CD4-positive, alpha-beta T cell treated with Interleukin-10 for 1 hour (primary cell): ENCODE measurements around the gene CD5L.

Source experiments
- DNase-seq: peaks from one replicate; pipeline ENCODE4 v3.0.0-alpha.2; 2020

Gene CD5L

DNA sequence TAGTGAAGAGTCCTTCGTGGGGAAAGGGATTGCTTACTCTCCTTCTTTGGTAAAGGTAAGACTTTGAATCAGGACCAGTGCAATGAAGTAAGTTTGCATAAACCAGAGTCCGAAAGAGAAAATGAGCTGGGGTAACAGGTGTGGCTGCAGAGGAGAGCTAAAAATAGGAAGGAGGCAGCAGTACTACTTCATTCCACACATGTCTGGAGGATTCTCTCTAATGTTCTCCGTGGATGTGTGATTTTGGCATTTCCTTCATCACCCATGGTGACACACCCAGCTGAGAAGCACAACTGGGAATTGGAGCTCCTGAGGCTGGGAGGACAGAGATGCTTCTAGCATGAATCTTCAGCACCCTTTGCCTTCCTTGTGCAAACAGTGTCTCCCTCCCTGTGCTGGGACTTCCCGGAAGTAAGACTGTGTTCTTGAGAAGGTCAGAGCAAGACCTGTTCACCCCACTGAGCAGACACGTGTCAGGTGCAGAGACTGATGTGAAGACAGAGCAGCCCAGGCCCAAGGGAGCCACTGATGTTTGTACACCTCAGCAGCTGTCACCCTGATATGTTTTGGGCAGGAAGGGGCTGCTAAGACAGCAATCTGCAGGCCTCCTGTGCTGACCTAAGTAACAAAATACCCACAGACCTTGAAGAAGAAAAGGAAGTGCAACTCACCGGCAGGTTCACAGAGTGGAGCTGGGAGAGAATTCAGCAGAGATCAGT is 35.0 kb downstream of the CD5L start:
- no peak for DNase-seq

GRCh38 chr1:157803851-157804250 is 37.8 kb downstream of the CD5L start:
- no peak for DNase-seq

GRCh38 chr1:157799996-157800395 is 41.6 kb downstream of the CD5L start:
- DNase-seq, result no peak

GRCh38 chr1:157798211-157798610 is 43.4 kb downstream of the CD5L start:
- no peak for DNase-seq

DNA sequence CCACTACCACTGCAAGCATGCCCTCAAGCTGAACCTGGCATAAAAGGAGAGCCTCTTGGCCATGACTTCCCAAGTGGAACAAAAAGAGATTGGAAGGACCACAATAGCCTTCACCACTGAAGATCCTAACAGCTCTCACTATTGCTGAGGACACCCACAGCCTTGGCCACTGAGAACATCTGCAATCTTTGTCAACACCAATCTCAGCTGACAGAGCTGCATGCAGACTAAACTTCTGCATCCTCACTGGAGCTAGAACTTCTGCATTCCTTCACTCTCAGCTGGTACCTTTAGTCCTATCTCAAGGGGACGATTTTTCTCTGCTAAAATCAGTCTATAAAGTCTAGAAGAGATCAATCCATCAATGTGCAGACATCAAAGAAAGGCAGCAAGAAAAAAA is 56.4 kb downstream of the CD5L start:
- DNase-seq, result no peak

GRCh38 chr1:157784801-157785200 is 56.8 kb downstream of the CD5L start:
- DNase-seq, result no peak

DNA sequence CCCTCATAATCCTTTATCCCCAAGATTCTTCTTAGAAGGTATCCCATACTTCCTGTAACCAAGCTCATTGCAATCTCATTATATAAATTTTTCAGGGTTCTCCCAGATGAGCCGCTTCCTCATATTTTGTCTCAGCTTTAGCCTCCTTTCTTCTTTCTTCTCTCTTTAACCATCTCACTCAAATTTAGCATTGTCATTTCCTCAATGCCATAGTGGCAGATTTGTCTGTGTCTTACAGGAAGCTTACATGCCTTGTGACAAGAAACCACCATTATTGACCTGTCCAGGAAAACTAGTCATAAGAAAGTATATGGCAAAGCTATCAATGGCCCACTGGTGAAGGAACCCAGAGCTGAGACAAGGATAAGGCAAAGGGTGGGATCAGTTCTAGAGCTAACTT is 58.7 kb downstream of the CD5L start:
- DNase-seq, result no peak

DNA sequence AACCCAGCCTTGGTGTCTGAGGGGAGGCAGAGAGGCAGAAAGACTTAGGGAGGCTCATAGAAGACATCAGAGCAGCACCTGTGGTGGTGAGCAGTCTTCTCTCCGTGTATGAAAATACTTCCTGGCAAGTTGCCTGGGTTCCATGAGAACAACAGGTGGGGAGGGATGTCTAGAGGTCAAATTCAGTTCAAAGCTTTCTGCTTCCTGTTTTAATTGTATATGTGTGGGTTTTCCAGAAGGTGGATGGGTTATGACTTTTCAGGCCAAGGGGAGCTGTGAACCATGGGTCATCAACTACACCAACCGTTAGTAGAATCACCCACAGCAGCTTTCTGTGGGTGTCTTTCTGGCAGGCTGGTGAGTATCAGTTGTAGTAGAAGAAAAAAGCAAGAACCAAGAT is 60.6 kb downstream of the CD5L start:
- no peak for DNase-seq
